HG03103 (cell line): Measurements from ENCODE around the gene TEX29.

Experiments used
- ATAC-seq: cut with Tn5 transposase; IDR thresholded peaks from one replicate; pipeline ENCODE4 v1.9.1; 2021; ENCODE audit warnings: low read depth; ENCODE audit not compliant: unreplicated experiment

Gene TEX29

DNA sequence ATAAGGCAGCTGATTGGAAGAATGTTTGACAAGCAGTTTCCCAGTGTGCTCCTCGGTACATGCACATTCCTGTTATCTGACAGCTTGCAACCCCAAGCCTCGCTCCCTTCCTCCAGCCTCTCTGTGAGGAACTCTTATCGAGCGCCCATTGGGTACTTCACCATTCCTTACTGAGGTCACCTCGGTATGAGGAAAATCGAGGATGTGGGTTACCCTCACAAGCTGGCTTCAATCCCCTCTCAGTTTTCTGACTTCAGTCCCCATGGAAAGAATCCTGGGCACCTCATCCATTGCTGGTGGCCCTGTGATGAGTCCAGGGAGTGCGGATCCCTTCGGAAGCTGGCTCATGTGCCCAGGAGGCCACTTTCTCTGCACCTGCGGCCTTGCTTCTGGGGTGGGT is 17.3 kb downstream of the TEX29 start:
- no peak for ATAC-seq

DNA sequence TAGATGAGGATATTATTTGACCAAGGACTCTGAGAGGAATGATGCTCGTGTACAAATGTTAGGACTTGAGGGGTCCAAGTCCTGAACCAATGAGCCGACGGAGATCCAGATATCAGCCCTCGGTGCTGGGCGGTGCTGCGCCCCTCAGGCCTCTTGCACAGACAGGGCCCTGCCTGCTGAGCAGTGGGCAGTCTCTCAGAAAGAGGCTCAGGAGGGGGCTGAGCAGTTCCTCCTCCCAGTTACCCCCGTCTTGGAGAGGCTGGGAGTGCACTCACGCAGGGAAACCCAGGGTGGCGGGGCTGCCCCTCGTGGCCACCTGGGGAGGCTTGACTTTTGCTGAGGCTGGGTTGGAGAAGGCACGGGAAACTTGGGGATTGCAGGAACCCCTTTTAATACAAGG is 18.4 kb downstream of the TEX29 start:
- ATAC-seq: no peak

GRCh38 chr13:111339366-111340143 is 19.1 kb downstream of the TEX29 start:
- ATAC-seq: no peak

- no peak for ATAC-seq
Measured at GRCh38 chr13:111341886-111342285, 21.4 kb downstream of the TEX29 start.

DNA sequence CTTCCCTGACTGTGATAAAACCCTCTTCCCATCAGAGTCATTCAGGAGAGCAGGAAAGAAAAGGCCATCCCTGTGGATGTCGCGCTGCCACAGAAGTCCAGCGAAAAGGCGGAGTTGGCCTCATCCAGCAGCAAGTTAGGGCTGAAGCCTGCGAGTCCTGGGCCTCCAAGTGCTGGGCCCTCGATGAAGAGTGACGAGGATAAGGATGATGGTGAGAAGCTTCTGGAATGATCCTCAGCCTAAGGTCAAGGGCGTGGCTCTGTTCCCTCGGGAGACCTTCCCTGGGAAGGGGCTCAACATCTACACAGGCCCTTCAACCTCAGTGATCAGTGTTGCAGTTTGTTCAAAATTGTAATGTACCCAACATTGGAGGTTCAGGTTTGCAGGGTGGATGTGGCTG is 22.3 kb downstream of the TEX29 start:
- no peak for ATAC-seq

GRCh38 chr13:111343186-111343805 is 22.9 kb downstream of the TEX29 start:
- ATAC-seq: no peak

GRCh38 chr13:111344471-111345191 is 24.2 kb downstream of the TEX29 start:
- no peak for ATAC-seq

DNA sequence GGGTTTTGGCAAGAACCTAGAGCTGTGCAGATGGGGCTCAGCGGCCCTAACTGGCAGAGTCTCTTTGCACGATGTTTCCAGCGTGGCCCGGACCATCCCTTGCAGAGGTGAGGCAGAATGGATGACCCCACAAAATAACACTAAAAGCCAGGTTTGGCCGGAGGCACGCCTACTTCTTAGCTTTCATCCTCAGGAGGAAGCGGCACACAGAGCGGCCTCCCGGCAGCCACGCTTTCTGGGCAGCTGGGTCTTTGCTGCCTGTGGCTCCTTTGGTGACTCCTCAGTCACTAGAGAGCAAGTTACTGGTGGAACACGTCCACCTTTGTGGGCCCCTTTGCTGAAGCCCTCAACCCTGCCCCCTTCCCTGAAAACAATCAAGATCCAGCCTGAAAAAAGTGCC is 25.2 kb downstream of the TEX29 start:
- no peak for ATAC-seq

- no peak for ATAC-seq
Measured at GRCh38 chr13:111346101-111346680, 25.7 kb downstream of the TEX29 start.

- ATAC-seq: no peak
Measured at GRCh38 chr13:111347438-111347837, 27.0 kb downstream of the TEX29 start.

- no peak for ATAC-seq
Measured at GRCh38 chr13:111353508-111353907, 33.1 kb downstream of the TEX29 start.

DNA sequence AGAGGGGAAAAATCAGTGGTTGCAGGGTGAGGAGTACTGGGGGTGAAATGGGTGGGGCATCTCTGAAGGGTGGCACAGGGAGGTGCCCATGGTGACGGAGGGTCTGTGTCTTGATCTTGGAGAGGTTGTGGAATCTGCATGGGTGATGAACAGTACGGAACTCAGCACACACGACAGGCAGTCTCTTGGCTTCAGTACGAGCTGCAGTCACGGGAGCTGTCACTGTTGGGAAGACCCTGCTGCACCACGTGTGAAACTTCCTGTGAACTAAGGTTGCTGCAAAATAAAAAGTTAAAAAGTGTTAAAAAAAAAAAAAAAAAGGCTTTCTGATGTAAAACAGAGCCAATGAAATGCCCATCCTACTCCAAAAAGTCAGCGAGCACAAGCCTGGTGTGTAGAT is 34.3 kb downstream of the TEX29 start:
- no peak for ATAC-seq

GRCh38 chr13:111356795-111357194 is 36.4 kb downstream of the TEX29 start:
- no peak for ATAC-seq

- ATAC-seq: no peak
Measured at GRCh38 chr13:111359237-111359915, 38.9 kb downstream of the TEX29 start.

GRCh38 chr13:111359930-111360329 is 39.5 kb downstream of the TEX29 start:
- no peak for ATAC-seq

- ATAC-seq: no peak
Measured at GRCh38 chr13:111360452-111360851, 40.0 kb downstream of the TEX29 start.

GRCh38 chr13:111361046-111361872 is 40.8 kb downstream of the TEX29 start:
- ATAC-seq: no peak

DNA sequence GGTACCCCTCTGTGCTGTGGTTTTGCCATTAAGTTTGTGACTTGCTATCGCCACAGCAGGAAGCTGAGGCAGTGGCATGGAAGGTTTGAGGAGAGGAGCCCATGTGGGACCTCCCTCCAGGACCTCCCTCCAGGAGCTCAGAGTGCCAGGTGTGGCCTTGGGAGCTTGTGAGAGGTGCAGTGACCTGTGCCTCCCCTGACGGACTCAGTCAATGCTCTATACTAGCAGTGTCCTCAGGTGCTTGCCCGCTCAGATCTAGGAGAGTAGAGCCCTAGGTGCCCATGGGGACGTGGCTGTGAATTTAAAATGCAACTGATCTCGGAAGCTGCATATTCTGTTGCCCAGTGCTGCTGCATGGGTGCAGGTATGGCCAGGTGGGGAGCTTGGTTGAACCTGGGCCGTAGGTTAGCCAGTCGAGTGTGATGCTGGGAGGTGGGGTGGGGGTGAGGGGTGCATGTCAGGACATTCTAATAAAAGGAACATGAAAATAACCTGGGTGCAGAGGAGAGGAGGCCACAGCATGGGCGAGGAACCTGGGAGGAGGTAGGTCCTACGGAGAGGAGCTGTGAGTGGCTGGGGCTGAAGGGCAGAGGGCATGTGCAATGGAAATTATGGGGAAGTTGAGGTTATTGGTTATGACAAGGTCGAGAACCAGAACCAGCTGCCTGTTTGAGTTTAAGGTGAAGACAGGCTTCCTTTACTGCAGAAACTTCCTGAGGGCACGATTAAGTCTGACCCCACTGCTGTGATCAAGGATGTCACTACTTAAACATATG is 41.6 kb downstream of the TEX29 start:
- no peak for ATAC-seq

- ATAC-seq: no peak
Measured at GRCh38 chr13:111363121-111363520, 42.7 kb downstream of the TEX29 start.
